ENCODE data around the gene SYT1. TPM values are rescaled to one million over a fixed set of nuclear protein-coding genes. Genes with fewer than 3 reads are reported as not detected.

Gene SYT1
- total RNA-seq, 2 experiments from 2014 or later, result not detected

DNA sequence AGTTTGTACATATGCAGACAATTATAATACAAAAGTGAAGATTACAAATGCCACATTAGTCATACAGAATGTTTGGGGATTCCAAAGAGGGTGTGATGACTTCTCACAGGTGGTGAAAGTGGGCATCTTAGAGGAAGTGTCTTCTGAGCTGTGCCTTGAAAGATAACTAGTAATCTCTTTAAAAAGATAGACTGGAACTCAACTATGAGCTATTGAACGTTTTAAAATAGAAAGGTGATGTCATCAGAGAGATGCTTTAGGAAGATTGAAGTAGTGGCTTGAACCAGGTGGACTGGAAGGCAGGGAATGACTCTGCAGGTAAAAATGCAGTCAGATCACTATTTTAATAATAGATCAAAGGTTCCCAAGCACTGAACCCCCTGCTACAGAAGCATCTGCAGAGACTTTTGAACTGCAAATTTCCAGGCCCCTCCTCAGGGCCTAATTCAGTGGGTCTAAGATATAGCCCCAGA, 50.3 kb downstream of the SYT1 start:
- no peak overlapping the region for H3K4me3 ChIP-seq (ENCODE audit: low read depth, low read length, poor library complexity, severe bottlenecking)
- H3K36me3 ChIP-seq (ENCODE audit: insufficient read depth, low read length), result no peaks in the 10 kb centered on the region
- H3K27ac ChIP-seq (ENCODE audit: low read depth, low read length, poor library complexity, severe bottlenecking), result no peak overlapping the region
- no peaks in the 10 kb centered on the region for H3K9me3 ChIP-seq (ENCODE audit: low read length)
- no peaks in the 10 kb centered on the region for H4K20me1 ChIP-seq (ENCODE audit: insufficient read depth, low read length)
- no peaks in the 10 kb centered on the region for H3K79me2 ChIP-seq (ENCODE audit: insufficient read depth, low read depth, low read length)
- no peak for DNase-seq (ENCODE audit: low spot score)
- TF ChIP-seq, protein P1, sequence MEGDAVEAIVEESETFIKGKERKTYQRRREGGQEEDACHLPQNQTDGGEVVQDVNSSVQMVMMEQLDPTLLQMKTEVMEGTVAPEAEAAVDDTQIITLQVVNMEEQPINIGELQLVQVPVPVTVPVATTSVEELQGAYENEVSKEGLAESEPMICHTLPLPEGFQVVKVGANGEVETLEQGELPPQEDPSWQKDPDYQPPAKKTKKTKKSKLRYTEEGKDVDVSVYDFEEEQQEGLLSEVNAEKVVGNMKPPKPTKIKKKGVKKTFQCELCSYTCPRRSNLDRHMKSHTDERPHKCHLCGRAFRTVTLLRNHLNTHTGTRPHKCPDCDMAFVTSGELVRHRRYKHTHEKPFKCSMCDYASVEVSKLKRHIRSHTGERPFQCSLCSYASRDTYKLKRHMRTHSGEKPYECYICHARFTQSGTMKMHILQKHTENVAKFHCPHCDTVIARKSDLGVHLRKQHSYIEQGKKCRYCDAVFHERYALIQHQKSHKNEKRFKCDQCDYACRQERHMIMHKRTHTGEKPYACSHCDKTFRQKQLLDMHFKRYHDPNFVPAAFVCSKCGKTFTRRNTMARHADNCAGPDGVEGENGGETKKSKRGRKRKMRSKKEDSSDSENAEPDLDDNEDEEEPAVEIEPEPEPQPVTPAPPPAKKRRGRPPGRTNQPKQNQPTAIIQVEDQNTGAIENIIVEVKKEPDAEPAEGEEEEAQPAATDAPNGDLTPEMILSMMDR (conservative IDR thresholded peaks at IDR 0.05; ENCODE audit: low read length), result no peak
- TF ChIP-seq EZH2phosphoT487 (IDR thresholded peaks at IDR 0.05; ENCODE audit: borderline replicate concordance, low read depth, low read length), result no peak
- POLR2A ChIA-PET, result interaction anchor here (0.8 kb wide), 1 partner anchor 13 kb away, joined by 3 read pairs; no protein-coding TSS in a partner anchor
- no peaks in the 10 kb centered on the region for H3K9me2 ChIP-seq (ENCODE audit: insufficient read depth, low read length)
- no TSS peak for BruUV-seq (replicated peaks)
- H3K4me1 ChIP-seq (ENCODE audit: insufficient read depth, low read length, poor library complexity, severe bottlenecking), result no peaks in the 10 kb centered on the region
- intact Hi-C loops (cut with micrococcal nuclease; ENCODE audit: unreplicated experiment), result no loop called here
- no peak overlapping the region for H2AFZ ChIP-seq (ENCODE audit: low read length)
- CTCF ChIA-PET (ENCODE audit: unreplicated experiment), result no interaction called here
- H3K4me2 ChIP-seq (ENCODE audit: low read length), result no peak overlapping the region

DNA sequence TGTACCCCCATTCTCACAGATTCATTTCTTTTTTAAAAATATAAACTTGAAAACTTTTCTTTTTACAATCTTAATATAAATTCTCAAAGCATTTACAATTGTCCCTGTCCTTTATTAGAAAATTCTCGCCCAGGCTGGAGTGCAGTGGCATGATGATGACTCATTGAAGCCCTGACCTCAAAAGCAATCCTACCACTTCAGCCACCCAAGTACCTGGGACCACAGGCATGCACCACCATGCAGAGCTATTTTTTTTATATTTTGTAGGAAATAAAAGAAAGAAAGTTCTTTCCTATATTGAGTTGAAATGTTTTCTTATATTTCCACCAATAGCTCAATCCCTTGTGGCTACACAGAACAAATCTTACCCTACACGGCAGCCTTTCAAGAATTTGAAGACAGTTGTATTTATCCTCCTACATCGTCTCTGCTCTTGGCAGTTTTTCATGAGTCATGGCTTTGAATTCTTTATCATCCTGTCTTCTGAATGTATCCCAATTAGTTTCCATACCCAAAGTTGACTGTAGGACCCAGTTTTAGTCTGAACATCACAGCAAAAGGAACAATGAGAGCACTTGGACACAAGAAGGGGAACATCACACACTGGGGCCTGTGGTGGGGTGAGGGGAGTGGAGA, 52.4 kb downstream of the SYT1 start:
- TF ChIP-seq, protein P1 (conservative IDR thresholded peaks at IDR 0.05; ENCODE audit: low read length), result no peak
- intact Hi-C loops (cut with micrococcal nuclease; ENCODE audit: unreplicated experiment), result no loop called here
- ChIA-PET POLR2A (no interaction called here), CTCF (ENCODE audit: unreplicated experiment) (no interaction called here)
- Histone ChIP-seq H3K4me1 (ENCODE audit: insufficient read depth, low read length, poor library complexity, severe bottlenecking) (no peaks in the 10 kb centered on the region), H3K27ac (ENCODE audit: low read depth, low read length, poor library complexity, severe bottlenecking) (no peak overlapping the region), H3K79me2 (ENCODE audit: insufficient read depth, low read depth, low read length) (no peaks in the 10 kb centered on the region), H3K4me2 (ENCODE audit: low read length) (no peak overlapping the region), H4K20me1 (ENCODE audit: insufficient read depth, low read length) (no peaks in the 10 kb centered on the region), H3K36me3 (ENCODE audit: insufficient read depth, low read length) (no peaks in the 10 kb centered on the region), H3K9me2 (ENCODE audit: insufficient read depth, low read length) (no peaks in the 10 kb centered on the region), H3K4me3 (ENCODE audit: low read depth, low read length, poor library complexity, severe bottlenecking) (no peak overlapping the region), H3K9me3 (ENCODE audit: low read length) (no peaks in the 10 kb centered on the region), H2AFZ (ENCODE audit: low read length) (no peak overlapping the region)
- BruUV-seq (replicated peaks), result no TSS peak
- DNase-seq (ENCODE audit: low spot score), result no peak

DNA sequence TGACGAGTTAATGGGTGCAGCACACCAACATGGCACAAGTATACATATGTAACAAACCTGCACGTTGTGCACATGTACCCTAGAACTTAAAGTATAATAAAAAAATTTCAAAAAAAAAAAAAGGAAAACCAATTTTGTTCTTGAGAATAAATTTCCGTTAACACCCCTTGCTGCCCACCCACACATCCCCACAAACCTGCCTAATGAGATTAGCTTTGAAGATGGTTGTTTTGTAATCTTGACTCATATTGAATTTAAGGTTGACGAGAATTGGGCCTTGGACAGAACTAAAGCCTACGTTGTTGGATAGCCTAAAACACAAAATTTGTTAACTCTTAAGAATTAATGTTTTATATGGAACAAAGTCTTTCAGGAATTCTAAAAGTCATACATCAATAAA, 52.9 kb downstream of the SYT1 start:
- BruUV-seq (replicated peaks), result no TSS peak
- H2AFZ ChIP-seq (ENCODE audit: low read length), result no peak overlapping the region
- CTCF ChIA-PET (ENCODE audit: unreplicated experiment), result no interaction called here

More for the DNA sequence above, 52.9 kb downstream of the SYT1 start:
- intact Hi-C loops (cut with micrococcal nuclease; ENCODE audit: unreplicated experiment), result no loop called here
- no peak for TF ChIP-seq EZH2phosphoT487 (IDR thresholded peaks at IDR 0.05; ENCODE audit: borderline replicate concordance, low read depth, low read length)
- TF ChIP-seq, protein P1 (conservative IDR thresholded peaks at IDR 0.05; ENCODE audit: low read length), result no peak
- no peak for DNase-seq (ENCODE audit: low spot score)
- no peaks in the 10 kb centered on the region for H4K20me1 ChIP-seq (ENCODE audit: insufficient read depth, low read length)
- no peaks in the 10 kb centered on the region for H3K36me3 ChIP-seq (ENCODE audit: insufficient read depth, low read length)
- no peaks in the 10 kb centered on the region for H3K9me3 ChIP-seq (ENCODE audit: low read length)
- no peaks in the 10 kb centered on the region for H3K79me2 ChIP-seq (ENCODE audit: insufficient read depth, low read depth, low read length)
- H3K4me1 ChIP-seq (ENCODE audit: insufficient read depth, low read length, poor library complexity, severe bottlenecking), result no peaks in the 10 kb centered on the region
- H3K9me2 ChIP-seq (ENCODE audit: insufficient read depth, low read length), result no peaks in the 10 kb centered on the region
- H3K4me2 ChIP-seq (ENCODE audit: low read length), result no peak overlapping the region
- H3K27ac ChIP-seq (ENCODE audit: low read depth, low read length, poor library complexity, severe bottlenecking), result no peak overlapping the region
- no peak overlapping the region for H3K4me3 ChIP-seq (ENCODE audit: low read depth, low read length, poor library complexity, severe bottlenecking)
- POLR2A ChIA-PET, result interaction anchor here (1.2 kb wide), 1 partner anchor 87 kb away, joined by 3 read pairs; no protein-coding TSS in a partner anchor

Data from OCI-LY7 (cell line).